KMS-11 (cell line): Measurements from ENCODE around the gene CUEDC2.

Source experiments
- H2AFZ ChIP-seq: fragments of 200-600 bp; sonication (generic); 2 replicates; pipeline ENCODE4 v1.6.1; 2016; ENCODE audit warnings: antibody characterized with exemption, mixed run types, low read depth
- H3K27ac ChIP-seq: fragments of 200-600 bp; sonication (generic); 2 replicates; pipeline ENCODE4 v1.6.1; 2016; ENCODE audit warnings: mild to moderate bottlenecking, mixed run types
- H3K27me3 ChIP-seq: fragments of 200-600 bp; sonication (generic); 2 replicates; pipeline ENCODE4 v1.6.1; 2017; ENCODE audit warnings: mild to moderate bottlenecking, low read depth, mixed run types, moderate library complexity; ENCODE audit not compliant: insufficient read depth
- H3K36me3 ChIP-seq: fragments of 200-600 bp; sonication (generic); 2 replicates; pipeline ENCODE4 v1.6.1; 2017; ENCODE audit warnings: mild to moderate bottlenecking, mixed run types; ENCODE audit not compliant: insufficient read depth
- H3K4me1 ChIP-seq: fragments of 200-600 bp; sonication (generic); 2 replicates; pipeline ENCODE4 v1.6.1; 2016; ENCODE audit warnings: mild to moderate bottlenecking, low read depth, mixed run types; ENCODE audit not compliant: poor library complexity, severe bottlenecking
- H3K4me2 ChIP-seq: fragments of 200-600 bp; sonication (generic); 2 replicates; pipeline ENCODE4 v1.7.0; 2016; ENCODE audit warnings: mild to moderate bottlenecking, mixed run types
- H3K4me3 ChIP-seq: fragments of 200-600 bp; sonication (generic); IDR thresholded peaks from 2 replicates; pipeline ENCODE4 v1.6.1; 2017; ENCODE audit warnings: low read depth, low read length, mixed read lengths; ENCODE audit not compliant: insufficient read depth
- H3K79me2 ChIP-seq: fragments of 200-600 bp; sonication (generic); 2 replicates; pipeline ENCODE4 v1.6.1; 2016; ENCODE audit warnings: low read depth, mixed run types; ENCODE audit not compliant: insufficient read depth
- H3K9ac ChIP-seq: fragments of 200-600 bp; sonication (generic); 2 replicates; pipeline ENCODE4 v1.6.1; 2016; ENCODE audit warnings: mild to moderate bottlenecking, mixed run types
- H4K20me1 ChIP-seq: fragments of 200-600 bp; sonication (generic); 2 replicates; pipeline ENCODE4 v1.6.1; 2016; ENCODE audit warnings: mild to moderate bottlenecking, mixed run types; ENCODE audit not compliant: insufficient read depth
- TF ChIP-seq, protein P1 (sequence below): fragments of 200-600 bp; sonication (generic); conservative IDR thresholded peaks from 2 replicates; pipeline ENCODE4 v1.6.1; 2017; ENCODE audit warnings: low read depth, mild to moderate bottlenecking, antibody characterized with exemption, low read length, moderate library complexity, mixed read lengths

CUEDC2 gene

DNA sequence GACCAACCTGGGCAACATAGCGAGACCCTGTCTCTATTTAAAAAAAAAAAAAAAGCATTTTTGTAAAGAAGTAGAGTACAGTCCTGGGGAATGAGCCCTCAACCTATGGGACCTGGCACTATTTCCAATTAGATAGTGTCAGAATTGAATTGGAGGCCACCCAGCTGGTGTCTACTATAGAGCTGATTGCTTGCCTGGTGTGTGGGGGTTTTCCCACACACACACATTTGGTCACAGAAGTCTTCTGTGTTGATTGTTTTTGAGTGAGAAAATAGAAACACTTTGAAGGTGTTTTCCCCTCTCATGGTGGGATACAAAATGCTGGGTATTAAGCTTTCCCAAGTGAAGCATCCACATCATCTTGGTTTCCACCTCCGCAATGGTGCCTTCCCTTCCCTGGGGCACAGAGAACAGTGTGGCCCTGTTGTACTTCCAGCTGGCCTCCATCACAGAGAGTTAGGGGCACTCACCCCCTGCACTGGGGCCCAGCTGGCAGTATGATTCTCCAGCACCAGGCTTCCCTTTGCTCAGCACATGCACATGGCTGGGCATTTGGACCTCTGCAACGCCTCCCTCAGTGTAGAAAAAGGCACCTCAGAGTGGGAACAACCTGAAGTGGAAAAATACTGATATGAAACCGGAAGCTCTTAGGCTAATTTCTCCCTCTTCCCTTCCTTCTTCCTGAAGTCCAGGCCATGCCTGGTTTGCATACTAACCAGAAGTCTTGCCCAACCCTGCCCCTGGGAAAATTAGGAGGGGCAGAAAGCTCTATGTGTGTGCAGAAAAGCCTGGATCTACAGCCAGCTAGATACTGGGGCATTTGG is 47.6 kb downstream of the CUEDC2 start:
- Histone ChIP-seq H3K4me3 (no peak overlapping the region), H4K20me1 (no peaks in the 10 kb centered on the region), H3K36me3 (no peaks in the 10 kb centered on the region), H3K4me2 (no peak overlapping the region), H2AFZ (no peak overlapping the region), H3K4me1 (peaks cover 9% of the 10 kb centered on the region), H3K79me2 (no peaks in the 10 kb centered on the region), H3K27me3 (no peaks in the 10 kb centered on the region), H3K27ac (no peak overlapping the region), H3K9ac (no peak overlapping the region)
- TF ChIP-seq, protein P1, sequence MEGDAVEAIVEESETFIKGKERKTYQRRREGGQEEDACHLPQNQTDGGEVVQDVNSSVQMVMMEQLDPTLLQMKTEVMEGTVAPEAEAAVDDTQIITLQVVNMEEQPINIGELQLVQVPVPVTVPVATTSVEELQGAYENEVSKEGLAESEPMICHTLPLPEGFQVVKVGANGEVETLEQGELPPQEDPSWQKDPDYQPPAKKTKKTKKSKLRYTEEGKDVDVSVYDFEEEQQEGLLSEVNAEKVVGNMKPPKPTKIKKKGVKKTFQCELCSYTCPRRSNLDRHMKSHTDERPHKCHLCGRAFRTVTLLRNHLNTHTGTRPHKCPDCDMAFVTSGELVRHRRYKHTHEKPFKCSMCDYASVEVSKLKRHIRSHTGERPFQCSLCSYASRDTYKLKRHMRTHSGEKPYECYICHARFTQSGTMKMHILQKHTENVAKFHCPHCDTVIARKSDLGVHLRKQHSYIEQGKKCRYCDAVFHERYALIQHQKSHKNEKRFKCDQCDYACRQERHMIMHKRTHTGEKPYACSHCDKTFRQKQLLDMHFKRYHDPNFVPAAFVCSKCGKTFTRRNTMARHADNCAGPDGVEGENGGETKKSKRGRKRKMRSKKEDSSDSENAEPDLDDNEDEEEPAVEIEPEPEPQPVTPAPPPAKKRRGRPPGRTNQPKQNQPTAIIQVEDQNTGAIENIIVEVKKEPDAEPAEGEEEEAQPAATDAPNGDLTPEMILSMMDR, result no peak

DNA sequence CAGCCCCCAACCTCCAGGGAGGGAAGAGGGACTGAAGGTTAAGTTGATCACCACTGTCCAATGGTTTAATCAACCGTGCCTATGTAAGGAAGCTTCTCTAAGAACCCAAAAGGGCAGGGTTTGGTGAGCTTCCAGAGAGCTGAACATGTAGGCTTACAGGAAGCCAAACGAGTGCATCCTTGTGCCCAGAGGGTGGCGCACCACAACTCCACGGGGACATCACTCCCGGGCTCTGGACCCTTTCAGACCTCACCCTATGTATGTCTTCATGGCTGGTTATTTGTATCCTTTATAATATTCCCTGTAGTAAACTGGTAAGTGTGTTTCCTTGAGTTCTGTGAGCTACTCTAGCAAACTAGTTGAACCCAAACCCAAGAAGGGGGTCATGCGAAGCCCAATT is 48.3 kb downstream of the CUEDC2 start:
- Histone ChIP-seq H4K20me1 (no peaks in the 10 kb centered on the region), H3K4me3 (no peak overlapping the region), H3K36me3 (no peaks in the 10 kb centered on the region), H3K4me2 (no peak overlapping the region), H3K27me3 (no peaks in the 10 kb centered on the region), H3K9ac (no peak overlapping the region), H3K4me1 (peaks cover 9% of the 10 kb centered on the region), H2AFZ (no peak overlapping the region), H3K27ac (no peak overlapping the region), H3K79me2 (no peaks in the 10 kb centered on the region)
- TF ChIP-seq, protein P1, result no peak

DNA sequence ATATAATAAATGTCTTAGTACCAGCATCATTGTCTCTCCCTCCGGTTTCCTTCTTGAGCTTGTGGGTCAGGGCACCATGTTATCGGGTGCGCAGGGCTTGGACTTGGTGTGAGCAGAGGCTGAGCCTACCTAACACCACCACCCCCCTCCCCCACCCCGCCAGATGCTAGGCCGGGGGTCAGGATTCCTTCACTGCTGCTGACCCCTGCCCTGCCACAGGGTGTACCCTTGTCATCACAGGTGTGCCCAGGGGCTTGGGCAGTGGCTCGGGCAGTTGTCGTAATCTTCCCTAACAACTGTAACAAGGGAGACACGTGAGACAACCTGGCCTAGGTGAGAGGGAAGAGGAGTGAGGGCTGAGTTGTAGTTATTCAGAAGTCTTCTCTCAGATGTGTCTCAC is 49.5 kb downstream of the CUEDC2 start:
- Histone ChIP-seq H3K36me3 (no peaks in the 10 kb centered on the region), H3K4me3 (no peak overlapping the region), H2AFZ (no peak overlapping the region), H3K4me2 (no peak overlapping the region), H3K27ac (no peak overlapping the region), H4K20me1 (no peaks in the 10 kb centered on the region), H3K79me2 (no peaks in the 10 kb centered on the region), H3K9ac (no peak overlapping the region), H3K4me1 (peaks cover 9% of the 10 kb centered on the region), H3K27me3 (no peaks in the 10 kb centered on the region)
- TF ChIP-seq, protein P1, result no peak

DNA sequence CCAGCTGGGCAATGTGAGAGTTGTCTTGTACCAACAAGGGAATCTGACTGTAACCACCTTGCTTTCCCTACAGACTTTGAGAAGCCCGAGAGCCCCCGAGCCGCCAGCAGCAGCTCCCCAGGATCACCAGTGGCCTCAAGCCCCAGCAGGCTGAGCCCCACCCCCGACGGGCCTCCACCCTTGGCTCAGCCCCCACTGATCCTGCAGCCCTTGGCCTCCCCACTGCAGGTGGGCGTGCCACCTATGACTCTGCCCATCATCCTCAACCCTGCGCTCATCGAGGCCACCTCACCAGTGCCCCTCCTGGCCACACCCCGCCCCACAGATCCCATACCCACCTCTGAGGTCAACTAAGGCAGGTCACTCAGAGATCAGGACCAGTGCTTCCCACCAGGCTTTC is 50.4 kb downstream of the CUEDC2 start:
- TF ChIP-seq, protein P1, result no peak
- Histone ChIP-seq H3K27ac (no peak overlapping the region), H3K27me3 (no peaks in the 10 kb centered on the region), H4K20me1 (no peaks in the 10 kb centered on the region), H3K4me1 (peaks cover 9% of the 10 kb centered on the region), H3K79me2 (no peaks in the 10 kb centered on the region), H3K9ac (no peak overlapping the region), H3K36me3 (no peaks in the 10 kb centered on the region), H3K4me3 (no peak overlapping the region), H2AFZ (no peak overlapping the region), H3K4me2 (no peak overlapping the region)
